NB4 (cell line): ENCODE data around the gene RPS27.

Experiments used
- DNase-seq: peaks from one replicate; pipeline ENCODE4 v3.0.0; 2010; ENCODE audit warnings: low read depth
- H3K4me3 ChIP-seq: one replicate; pipeline ENCODE4 v1.5.1; 2011; ENCODE audit warnings: mild to moderate bottlenecking, low read depth, low read length, moderate library complexity
- MYC ChIP-seq: IDR thresholded peaks from 2 replicates; pipeline ENCODE4 v1.6.1; 2011; ENCODE audit warnings: low read depth, low read length
- POLR2A ChIP-seq: IDR thresholded peaks from 2 replicates; pipeline ENCODE4 v1.6.1; 2011; ENCODE audit warnings: mild to moderate bottlenecking; ENCODE audit not compliant: insufficient read length; ENCODE audit errors: extremely low read depth
- TF ChIP-seq, protein P1 (sequence below): IDR thresholded peaks from one replicate; pipeline ENCODE4 v1.5.1; 2012; ENCODE audit warnings: low read depth, low read length
- TF ChIP-seq, protein P2 (sequence below): IDR thresholded peaks from 2 replicates; pipeline ENCODE4 v1.6.1; 2011; ENCODE audit warnings: low read depth, low read length

The RPS27 gene

DNA sequence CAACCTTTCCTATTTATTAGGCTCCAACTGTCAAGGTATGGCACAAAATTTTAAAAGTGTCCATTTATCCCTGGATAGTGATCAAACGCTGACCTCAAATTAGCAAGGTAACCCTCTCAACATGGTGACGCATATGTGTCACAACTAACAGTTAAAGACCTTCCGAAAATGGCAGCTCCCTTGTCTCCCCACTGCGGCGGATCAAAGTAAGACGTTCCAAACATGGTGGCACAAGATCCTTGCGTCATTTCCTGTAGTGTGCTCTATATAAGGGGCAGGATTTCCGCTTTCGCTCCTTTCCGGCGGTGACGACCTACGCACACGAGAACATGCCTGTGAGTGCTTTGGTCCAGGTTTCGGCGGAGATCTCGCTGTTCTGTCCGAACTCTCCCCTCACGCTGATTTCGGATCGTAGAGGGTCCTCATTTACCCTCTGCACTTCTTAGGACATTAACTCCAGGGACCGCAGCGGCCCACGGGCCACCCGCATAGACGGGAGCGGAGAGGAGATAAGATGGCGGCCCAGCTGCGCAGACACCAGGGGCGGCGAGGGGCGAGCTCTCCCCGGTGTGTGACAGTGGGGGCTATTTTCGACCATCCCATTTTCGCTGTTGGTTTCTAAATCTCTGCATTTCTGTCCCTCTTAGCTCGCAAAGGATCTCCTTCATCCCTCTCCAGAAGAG lies at the start of gene RPS27:
Gene RPS27, plus strand, starts transcription at position 295 of the 683 bp plus-strand sequence. Its CDS starts 35 bp downstream, at position 330.
- H3K4me3 ChIP-seq: peak within 1 kb of the TSS; percentile 97
- DNase-seq: peak; percentile 97
- TF ChIP-seq, protein P1, sequence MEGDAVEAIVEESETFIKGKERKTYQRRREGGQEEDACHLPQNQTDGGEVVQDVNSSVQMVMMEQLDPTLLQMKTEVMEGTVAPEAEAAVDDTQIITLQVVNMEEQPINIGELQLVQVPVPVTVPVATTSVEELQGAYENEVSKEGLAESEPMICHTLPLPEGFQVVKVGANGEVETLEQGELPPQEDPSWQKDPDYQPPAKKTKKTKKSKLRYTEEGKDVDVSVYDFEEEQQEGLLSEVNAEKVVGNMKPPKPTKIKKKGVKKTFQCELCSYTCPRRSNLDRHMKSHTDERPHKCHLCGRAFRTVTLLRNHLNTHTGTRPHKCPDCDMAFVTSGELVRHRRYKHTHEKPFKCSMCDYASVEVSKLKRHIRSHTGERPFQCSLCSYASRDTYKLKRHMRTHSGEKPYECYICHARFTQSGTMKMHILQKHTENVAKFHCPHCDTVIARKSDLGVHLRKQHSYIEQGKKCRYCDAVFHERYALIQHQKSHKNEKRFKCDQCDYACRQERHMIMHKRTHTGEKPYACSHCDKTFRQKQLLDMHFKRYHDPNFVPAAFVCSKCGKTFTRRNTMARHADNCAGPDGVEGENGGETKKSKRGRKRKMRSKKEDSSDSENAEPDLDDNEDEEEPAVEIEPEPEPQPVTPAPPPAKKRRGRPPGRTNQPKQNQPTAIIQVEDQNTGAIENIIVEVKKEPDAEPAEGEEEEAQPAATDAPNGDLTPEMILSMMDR: no peak
- peak; percentile 100 for TF ChIP-seq POLR2A
- TF ChIP-seq, protein P2, sequence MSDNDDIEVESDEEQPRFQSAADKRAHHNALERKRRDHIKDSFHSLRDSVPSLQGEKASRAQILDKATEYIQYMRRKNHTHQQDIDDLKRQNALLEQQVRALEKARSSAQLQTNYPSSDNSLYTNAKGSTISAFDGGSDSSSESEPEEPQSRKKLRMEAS: peak; percentile 53; the same call in 1 of the 2 replicates
- TF ChIP-seq MYC: peak; percentile 92

DNA sequence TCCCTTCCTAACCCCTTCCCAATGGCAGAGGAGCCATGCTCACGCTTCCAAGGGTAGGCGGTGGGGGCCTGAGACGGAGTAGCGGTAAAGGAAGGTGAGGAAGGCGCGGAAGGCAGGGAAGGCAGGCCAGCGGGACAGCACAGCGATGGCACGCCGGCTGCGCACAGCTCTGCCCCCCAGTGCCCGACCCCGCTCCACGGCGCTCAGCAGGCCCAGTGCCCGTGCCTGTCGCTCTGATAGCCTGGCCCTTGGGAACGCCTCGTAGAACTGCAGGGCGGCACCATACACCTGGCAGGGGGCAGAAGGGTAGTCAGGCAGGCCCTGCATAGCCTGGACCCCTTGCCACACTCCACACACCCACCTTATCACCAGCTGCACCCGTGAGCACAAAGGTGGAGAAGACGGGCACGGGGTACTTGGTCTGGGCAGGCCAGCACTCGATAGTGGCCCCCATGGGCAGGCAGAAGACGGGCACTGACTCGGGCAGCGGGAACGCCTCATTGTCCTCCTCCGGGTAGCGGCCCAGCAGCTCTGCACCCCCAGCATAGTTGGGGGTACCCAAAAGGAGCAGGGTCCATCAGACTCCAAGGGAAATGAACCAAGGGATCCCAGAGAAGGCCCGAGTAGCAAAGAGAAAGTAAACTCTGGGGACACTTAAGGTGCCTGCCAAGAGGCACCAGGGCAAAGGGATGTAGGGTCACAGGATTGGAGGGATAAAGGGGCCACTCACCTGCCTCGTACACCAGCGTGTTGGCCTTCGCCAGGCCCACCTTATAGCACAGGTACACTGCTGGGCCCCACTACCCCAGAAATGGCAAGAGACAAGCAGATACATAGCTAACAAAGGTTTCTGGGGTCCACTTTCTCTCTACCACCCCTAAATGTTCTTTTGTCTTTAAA lies 48.5 kb upstream of the RPS27 start:
- DNase-seq: no peak
- TF ChIP-seq, protein P1: no peak
- TF ChIP-seq POLR2A (no peak), MYC (no peak)
- TF ChIP-seq, protein P2: no peak
- H3K4me3 ChIP-seq: no peak overlapping the region

DNA sequence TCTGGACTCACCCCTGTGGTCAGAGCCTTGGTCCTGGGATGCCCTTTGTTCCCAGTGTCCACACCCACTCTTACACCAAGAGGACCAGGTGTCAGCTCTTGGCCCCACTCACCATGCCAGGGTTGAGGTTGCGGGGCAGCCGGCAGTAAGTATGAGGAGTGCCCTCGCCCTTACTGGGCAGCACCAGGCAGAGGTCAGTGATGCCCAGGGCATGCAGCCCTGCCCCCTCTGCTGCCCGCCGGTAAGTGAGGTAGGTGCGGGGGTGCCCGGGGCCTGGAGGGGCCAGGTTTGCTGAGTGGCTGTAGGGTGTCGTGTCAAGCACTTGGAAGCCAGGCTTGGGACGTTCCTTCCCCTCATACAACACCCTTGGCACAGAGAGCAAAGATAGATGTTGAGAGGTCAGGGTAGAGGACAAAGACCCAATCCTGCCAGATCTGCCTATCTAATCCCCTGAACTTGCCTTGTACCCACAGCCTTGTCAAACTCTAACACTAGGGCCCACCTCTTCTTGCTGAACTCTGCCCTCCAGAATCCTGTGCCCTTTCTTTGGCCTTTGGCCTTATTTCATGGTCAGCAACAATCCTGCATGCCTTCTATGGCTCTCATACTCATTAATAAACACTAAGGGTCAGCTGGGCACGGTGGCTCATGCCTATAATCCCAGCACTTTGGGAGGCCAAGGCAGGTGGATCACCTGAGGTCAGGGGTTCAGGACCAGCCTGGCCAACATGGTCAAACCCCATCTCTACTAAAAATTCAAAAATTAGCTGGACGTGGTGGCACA lies 47.6 kb upstream of the RPS27 start:
- DNase-seq: no peak
- TF ChIP-seq, protein P2: no peak
- TF ChIP-seq POLR2A (no peak), MYC (no peak)
- TF ChIP-seq, protein P1: no peak
- no peak overlapping the region for H3K4me3 ChIP-seq

DNA sequence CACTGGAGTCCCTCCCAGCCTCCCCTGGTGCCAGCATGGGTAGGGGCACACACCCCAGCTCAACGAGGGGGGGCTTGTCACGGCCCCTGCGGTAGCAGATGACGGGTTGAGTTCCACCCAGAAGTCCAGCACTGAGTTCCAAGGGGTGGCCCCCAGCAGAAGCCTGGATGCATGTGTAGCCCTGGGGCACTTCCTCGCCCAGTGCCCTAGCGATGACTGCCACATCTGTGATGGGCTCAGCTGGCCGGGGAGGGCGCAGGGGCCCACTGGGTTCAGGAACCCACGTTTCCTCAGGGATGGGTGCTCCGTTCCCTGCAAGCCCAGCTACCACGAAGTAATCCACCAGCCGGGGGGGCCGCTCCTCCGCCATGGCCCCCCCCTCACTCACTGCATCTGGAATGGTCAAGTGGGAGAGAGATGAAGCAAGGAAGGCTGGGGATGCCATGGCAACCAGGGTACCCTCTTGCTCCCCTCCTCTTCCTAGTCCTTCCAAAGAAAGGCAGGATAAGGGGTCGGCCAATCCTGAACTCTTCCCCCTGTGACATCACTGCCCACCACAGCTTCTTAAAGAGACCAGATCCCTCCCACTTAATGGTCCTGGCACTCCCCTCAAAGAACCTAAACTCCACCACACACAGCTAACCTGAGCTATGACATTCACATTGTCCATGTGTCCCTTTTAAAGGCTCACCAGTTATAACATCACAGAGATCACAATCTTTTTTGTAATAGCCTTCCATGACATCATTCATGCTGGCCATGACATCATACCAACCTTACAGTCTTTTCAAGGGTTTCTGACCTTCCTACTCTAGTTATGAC lies 46.3 kb upstream of the RPS27 start:
- TF ChIP-seq, protein P2: no peak
- TF ChIP-seq MYC (no peak), POLR2A (no peak)
- TF ChIP-seq, protein P1: no peak
- H3K4me3 ChIP-seq: peak overlapping the region; percentile 82
- DNase-seq: peak; percentile 40

DNA sequence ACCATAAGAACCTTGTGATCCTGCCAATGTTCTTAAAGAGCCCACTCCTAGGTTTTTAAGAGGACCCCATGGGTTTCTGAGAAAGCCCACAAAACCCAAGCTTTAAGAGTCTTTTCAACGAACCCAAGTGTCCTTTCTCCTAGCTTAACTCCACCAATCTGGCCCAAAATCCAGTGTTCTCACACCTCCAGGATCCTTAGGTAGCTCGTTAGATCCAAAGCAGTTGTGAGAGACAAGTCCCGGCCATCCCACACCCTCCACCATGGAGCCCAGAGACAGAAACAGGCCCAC lies 45.8 kb upstream of the RPS27 start:
- TF ChIP-seq, protein P1: no peak
- TF ChIP-seq POLR2A: no peak
- TF ChIP-seq, protein P2: no peak
- no peak for TF ChIP-seq MYC
- DNase-seq: no peak
- H3K4me3 ChIP-seq: peak overlapping the region; percentile 82
